ENCODE results near the gene SMARCD2. TPM values are rescaled to one million over a fixed set of nuclear protein-coding genes. Genes with fewer than 3 reads are reported as not detected.
"Not testable (repeated sequence)": the region's sequence is repeated elsewhere in the genome, so short reads cannot be mapped to it uniquely, and the experiment has no call there.

SMARCD2 gene
- total RNA-seq, 1 experiment from 2014 or later, result 98.7 TPM

DNA sequence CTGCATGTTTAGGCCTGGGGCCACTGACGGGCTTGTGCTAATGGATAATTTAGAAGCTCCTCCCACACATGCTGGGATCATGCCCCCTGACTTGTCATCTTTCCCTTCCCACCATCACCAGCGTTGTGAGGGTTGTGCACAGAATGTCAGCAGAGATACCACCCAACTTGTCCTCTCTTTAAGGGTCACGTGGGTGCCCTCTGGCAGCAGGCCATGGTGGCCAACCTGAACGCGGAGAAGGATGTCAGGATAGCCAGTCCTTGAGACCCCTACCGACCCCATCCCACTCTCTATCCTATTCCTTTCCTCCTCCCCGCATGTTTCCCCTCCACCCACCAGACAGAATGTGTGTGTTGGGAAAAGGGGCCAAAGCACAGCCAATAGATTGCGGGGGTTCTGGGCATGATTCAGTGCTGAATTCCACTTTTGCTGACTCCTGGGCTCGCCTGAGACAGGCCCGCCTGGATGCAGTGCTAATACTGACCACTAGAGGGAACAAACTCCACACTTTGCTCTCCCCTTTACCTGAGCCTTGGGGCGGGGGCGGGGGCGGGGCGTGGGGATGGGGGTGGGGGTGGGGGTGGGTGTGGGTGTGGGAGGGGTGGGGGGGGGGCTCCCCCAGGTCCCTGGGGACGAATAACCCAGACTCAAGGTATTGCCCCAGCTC, 39.6 kb upstream of the SMARCD2 start, which contains the start of gene GH2:
Gene GH2 (minus strand): TSS at position 10 of the 667 bp plus-strand sequence. CDS start 143 bp downstream, outside the sequence.
- DNase-seq, result peak; percentile 40 to 58
- Histone ChIP-seq H3K27ac (no peak within 1 kb of the TSS), H4K20me1 (ENCODE audit: insufficient read depth) (no peaks in the 10 kb centered on the region), H2AFZ (no peak within 1 kb of the TSS), H3K27me3 (ENCODE audit: insufficient read depth, low read depth) (peaks cover 5% of the 10 kb centered on the region; the same call in 1 of the 2 replicates), H3K4me2 (no peak within 1 kb of the TSS), H3K9me3 (ENCODE audit: insufficient read depth, low read depth) (no peaks in the 10 kb centered on the region), H3K4me1 (replicated peaks; ENCODE audit: insufficient read depth) (no peaks in the 10 kb centered on the region), H3K79me2 (ENCODE audit: low read depth) (no peaks in the 10 kb centered on the region), H3K4me3 (no peak within 1 kb of the TSS), H3K9me2 (ENCODE audit: insufficient read depth) (no peaks in the 10 kb centered on the region), H3K36me3 (ENCODE audit: low read depth) (no peaks in the 10 kb centered on the region), H3F3A (ENCODE audit: insufficient read depth, low read depth) (no peaks in the 10 kb centered on the region)
- intact Hi-C loops (cut with micrococcal nuclease; ENCODE audit: unreplicated experiment), result no loop called here
- ChIA-PET CTCF (interaction anchor here (0.6 kb wide), 2 partner anchors 55 to 1250 kb away, joined by 3 to 5 read pairs; no protein-coding TSS in a partner anchor), POLR2A (ENCODE audit: unreplicated experiment) (no interaction called here)
- no TSS peak for BruUV-seq (replicated peaks)
- no peak for TF ChIP-seq EZH2 (IDR thresholded peaks at IDR 0.05; ENCODE audit: low read depth)
- peak; percentile 77 for TF ChIP-seq CTCF (conservative IDR thresholded peaks at IDR 0.05)

- H3F3A ChIP-seq (ENCODE audit: insufficient read depth, low read depth); H3K36me3 ChIP-seq (ENCODE audit: low read depth); H2AFZ ChIP-seq; H3K27ac ChIP-seq; CTCF ChIA-PET; H3K27me3 ChIP-seq (ENCODE audit: insufficient read depth, low read depth); H3K9me3 ChIP-seq (ENCODE audit: insufficient read depth, low read depth); H3K4me3 ChIP-seq; DNase-seq; POLR2A ChIA-PET (ENCODE audit: unreplicated experiment); H3K79me2 ChIP-seq (ENCODE audit: low read depth); H3K4me2 ChIP-seq; H4K20me1 ChIP-seq (ENCODE audit: insufficient read depth); H3K9me2 ChIP-seq (ENCODE audit: insufficient read depth); intact Hi-C loops (cut with micrococcal nuclease; ENCODE audit: unreplicated experiment); H3K4me1 ChIP-seq (replicated peaks; ENCODE audit: insufficient read depth); BruUV-seq (replicated peaks): not testable (repeated sequence)
Measured at GRCh38 chr17:63881337-63881736, 38.9 kb upstream of the SMARCD2 start.

DNA sequence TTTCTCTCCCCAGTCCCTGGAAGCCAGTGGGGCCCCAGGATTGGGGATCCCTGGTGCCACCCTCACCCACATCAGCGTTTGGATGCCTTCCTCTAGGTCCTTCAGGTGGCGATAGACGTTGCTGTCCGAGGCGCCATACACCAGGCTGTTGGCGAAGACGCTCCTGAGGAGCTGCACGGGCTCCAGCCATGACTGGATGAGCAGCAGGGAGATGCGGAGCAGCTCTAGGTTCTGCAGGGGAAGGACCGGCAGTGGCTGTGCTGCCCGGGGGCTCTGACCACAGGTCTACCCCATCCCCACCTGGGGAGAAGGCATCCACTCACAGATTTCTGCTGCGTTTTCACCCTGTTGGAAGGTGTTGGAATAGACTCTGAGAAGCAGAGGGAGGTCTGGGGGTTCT, 38.2 kb upstream of the SMARCD2 start:
- no peaks in the 10 kb centered on the region for H3K9me3 ChIP-seq (ENCODE audit: insufficient read depth, low read depth)
- peaks cover 5% of the 10 kb centered on the region; the same call in 1 of the 2 replicates for H3K27me3 ChIP-seq (ENCODE audit: insufficient read depth, low read depth)
- no peak for DNase-seq
- H3F3A ChIP-seq (ENCODE audit: insufficient read depth, low read depth), result no peaks in the 10 kb centered on the region
- no TSS peak for BruUV-seq (replicated peaks)
- no peak overlapping the region for H2AFZ ChIP-seq
- POLR2A ChIA-PET (ENCODE audit: unreplicated experiment), result no interaction called here
- no peak for TF ChIP-seq CTCF (conservative IDR thresholded peaks at IDR 0.05)
- no peak for TF ChIP-seq EZH2 (IDR thresholded peaks at IDR 0.05; ENCODE audit: low read depth)
- no peak overlapping the region for H3K4me2 ChIP-seq
- no peaks in the 10 kb centered on the region for H3K9me2 ChIP-seq (ENCODE audit: insufficient read depth)
- no peaks in the 10 kb centered on the region for H4K20me1 ChIP-seq (ENCODE audit: insufficient read depth)
- H3K4me3 ChIP-seq, result no peak overlapping the region
- H3K36me3 ChIP-seq (ENCODE audit: low read depth), result no peaks in the 10 kb centered on the region
- no peak overlapping the region for H3K27ac ChIP-seq
- H3K4me1 ChIP-seq (replicated peaks; ENCODE audit: insufficient read depth), result no peaks in the 10 kb centered on the region
- H3K79me2 ChIP-seq (ENCODE audit: low read depth), result no peaks in the 10 kb centered on the region
- intact Hi-C loops (cut with micrococcal nuclease; ENCODE audit: unreplicated experiment), result no loop called here
- CTCF ChIA-PET, result no interaction called here

- CTCF ChIA-PET; BruUV-seq (replicated peaks); H3K9me3 ChIP-seq (ENCODE audit: insufficient read depth, low read depth): not testable (repeated sequence)
Measured at GRCh38 chr17:63878413-63878812, 35.9 kb upstream of the SMARCD2 start.

GRCh38 chr17:63874693-63875092, 32.2 kb upstream of the SMARCD2 start:
- BruUV-seq (replicated peaks); DNase-seq; H3K27ac ChIP-seq; H3K9me3 ChIP-seq (ENCODE audit: insufficient read depth, low read depth); H4K20me1 ChIP-seq (ENCODE audit: insufficient read depth); H3K36me3 ChIP-seq (ENCODE audit: low read depth); H3K4me1 ChIP-seq (replicated peaks; ENCODE audit: insufficient read depth); POLR2A ChIA-PET (ENCODE audit: unreplicated experiment); H3K4me2 ChIP-seq; H3K79me2 ChIP-seq (ENCODE audit: low read depth); H3K27me3 ChIP-seq (ENCODE audit: insufficient read depth, low read depth); H3K9me2 ChIP-seq (ENCODE audit: insufficient read depth); intact Hi-C loops (cut with micrococcal nuclease; ENCODE audit: unreplicated experiment); H3F3A ChIP-seq (ENCODE audit: insufficient read depth, low read depth); H3K4me3 ChIP-seq; H2AFZ ChIP-seq: not testable (repeated sequence)
- CTCF ChIA-PET, result interaction anchor here (0.7 kb wide), 1 partner anchor 36 kb away, joined by 3 read pairs; no protein-coding TSS in a partner anchor

More at GRCh38 chr17:63878413-63878812, 35.9 kb upstream of the SMARCD2 start:
- H3K4me3 ChIP-seq; H3K4me2 ChIP-seq; H3K27ac ChIP-seq; H3K27me3 ChIP-seq (ENCODE audit: insufficient read depth, low read depth); H4K20me1 ChIP-seq (ENCODE audit: insufficient read depth); H3K36me3 ChIP-seq (ENCODE audit: low read depth); H3K79me2 ChIP-seq (ENCODE audit: low read depth); H2AFZ ChIP-seq; DNase-seq; H3K4me1 ChIP-seq (replicated peaks; ENCODE audit: insufficient read depth); H3F3A ChIP-seq (ENCODE audit: insufficient read depth, low read depth); intact Hi-C loops (cut with micrococcal nuclease; ENCODE audit: unreplicated experiment); H3K9me2 ChIP-seq (ENCODE audit: insufficient read depth); POLR2A ChIA-PET (ENCODE audit: unreplicated experiment): not testable (repeated sequence)

DNA sequence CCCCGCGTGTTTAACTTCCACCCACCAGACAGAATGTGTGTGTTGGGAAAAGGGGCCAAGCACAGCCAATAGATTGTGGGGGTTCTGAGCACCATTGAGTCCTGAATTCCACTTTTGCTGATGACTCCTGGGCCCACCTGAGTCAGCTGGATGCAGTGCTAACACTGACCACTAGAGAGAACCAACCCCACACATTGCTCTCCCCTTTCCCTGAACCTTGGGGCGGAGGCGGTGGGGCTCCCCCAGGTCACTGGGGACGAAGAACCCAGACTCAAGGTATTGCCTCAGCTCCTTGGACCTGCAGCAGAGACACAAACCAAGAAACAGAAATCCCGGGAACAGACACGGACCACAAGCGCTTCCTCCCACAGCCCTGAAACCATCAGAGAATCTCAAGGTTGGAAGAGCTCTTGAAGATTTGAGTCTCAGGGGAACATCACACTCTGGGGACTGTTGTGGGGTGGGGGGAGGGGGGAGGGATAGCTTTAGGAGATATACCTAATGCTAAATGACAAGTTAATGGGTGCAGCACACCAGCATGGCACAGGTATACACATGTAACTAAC, 31.7 kb upstream of the SMARCD2 start:
- H3K27me3 ChIP-seq (ENCODE audit: insufficient read depth, low read depth); intact Hi-C loops (cut with micrococcal nuclease; ENCODE audit: unreplicated experiment); H3K4me2 ChIP-seq; BruUV-seq (replicated peaks); H3K9me3 ChIP-seq (ENCODE audit: insufficient read depth, low read depth); H4K20me1 ChIP-seq (ENCODE audit: insufficient read depth); POLR2A ChIA-PET (ENCODE audit: unreplicated experiment); H3K36me3 ChIP-seq (ENCODE audit: low read depth); DNase-seq; H3K9me2 ChIP-seq (ENCODE audit: insufficient read depth); H3K79me2 ChIP-seq (ENCODE audit: low read depth); H2AFZ ChIP-seq; H3K4me1 ChIP-seq (replicated peaks; ENCODE audit: insufficient read depth); H3K4me3 ChIP-seq; H3K27ac ChIP-seq; H3F3A ChIP-seq (ENCODE audit: insufficient read depth, low read depth): not testable (repeated sequence)
- CTCF ChIA-PET, result interaction anchor here (0.7 kb wide), 1 partner anchor 35 kb away, joined by 3 read pairs; no protein-coding TSS in a partner anchor
